Testis (tissue), 3 donors: ENCODE results near the gene TBCD. TPM values are rescaled to one million over a fixed set of nuclear protein-coding genes. Genes with fewer than 3 reads are reported as not detected.

Experiments
- DNase-seq: peaks from one replicate; pipeline ENCODE4 v3.0.0-alpha.2; 2019
- H3K27ac ChIP-seq, 2 donors: fragments of 200-600 bp; sonication (generic); one replicate each; pipeline ENCODE4 v1.5.1; 2019
- H3K27me3 ChIP-seq: fragments of 200-600 bp; sonication (generic); one replicate; pipeline ENCODE4 v1.5.1; 2019
- H3K36me3 ChIP-seq: fragments of 200-600 bp; sonication (generic); one replicate; pipeline ENCODE4 v1.5.1; 2017; ENCODE audit warnings: low read depth; ENCODE audit errors: missing control alignments
- H3K4me1 ChIP-seq: fragments of 200-600 bp; sonication (generic); one replicate; pipeline ENCODE4 v1.5.1; 2019
- H3K4me3 ChIP-seq, 2 donors: fragments of 200-600 bp; sonication (generic); one replicate each; pipeline ENCODE4 v1.5.1; 2017 to 2019
- H3K9me3 ChIP-seq: fragments of 200-600 bp; sonication (generic); one replicate; pipeline ENCODE4 v1.5.1; 2017
- CTCF ChIP-seq, 3 experiments: fragments of 450-650 bp in 2 of 3; fragments of 200-600 bp in 1 of 3; sonication (generic) in 1 of 3; IDR thresholded peaks; one replicate each; pipeline ENCODE4 v1.5.1; 2016 to 2019; ENCODE audit warnings: antibody characterized with exemption in 3 of 3, mild to moderate bottlenecking in 2 of 3, moderate library complexity in 1 of 3
- POLR2A ChIP-seq: fragments of 450-650 bp; IDR thresholded peaks from one replicate; pipeline ENCODE4 v1.6.1; 2017; ENCODE audit warnings: antibody characterized with exemption, mild to moderate bottlenecking, moderate library complexity
- WGBS, 2 donors: methylation state at CpG; one replicate each; pipeline ENCODE4 v1.1.5; 2018; 5-methylcytosine and 5-hydroxymethylcytosine counted together
- intact Hi-C: fragments of 100-400 bp; cut with DNase I; formaldehyde crosslinking; loops from one replicate; pipeline ENCODE4 v1.15.1; 2023; ENCODE audit warnings: low total_unique reads
- polyA plus RNA-seq: library from polyadenylated mRNA; stranded (reverse); fragments of 350-450 nt; fragmentation: Illumina TruSeq; extraction: RNeasy Lipid Tissue Mini Kit (QIAGEN cat#74804); gene quantifications from one replicate; pipeline ENCODE4 v1.2.3, GENCODE V29; 2014; ENCODE audit warnings: low read depth, low replicate concordance; ENCODE audit not compliant: insufficient read depth
- total RNA-seq, 2 donors: library from RNA; depleted of rRNA; stranded (reverse); fragments of >200 nt; gene quantifications; one replicate each; pipeline ENCODE4 v1.2.3, GENCODE V29; 2016

Gene TBCD
- total and polyA plus RNA-seq, 3 donors from 2014 or later: 81.2 to 128 (median 115) TPM

- WGBS, 2 donors: 46 to 55% methylated on average over 14 of the region's 14 CpGs
- peak in 2 of 3 experiments; percentile 15 to 25 for TF ChIP-seq CTCF (IDR thresholded peaks at IDR 0.05)
- TF ChIP-seq POLR2A: no peak
- H3K4me1 ChIP-seq: peaks cover 17% of the 10 kb centered on the region
- no peaks in the 10 kb centered on the region for H3K36me3 ChIP-seq
- H3K9me3 ChIP-seq: no peaks in the 10 kb centered on the region
- H3K27me3 ChIP-seq: no peaks in the 10 kb centered on the region
- intact Hi-C loops: no loop called here
- peak overlapping the region in 1 of 2 donors; percentile 73 for H3K27ac ChIP-seq
- DNase-seq: peak; percentile 75
- H3K4me3 ChIP-seq: no peak overlapping the region
Observed at GRCh38 chr17:82876602-82877379, 124.9 kb downstream of the TBCD start.

GRCh38 chr17:82878527-82878926 is 126.7 kb downstream of the TBCD start:
- intact Hi-C loops: no loop called here
- TF ChIP-seq CTCF (IDR thresholded peaks at IDR 0.05) (no peak), POLR2A (no peak)
- H3K9me3 ChIP-seq: no peaks in the 10 kb centered on the region
- 52 to 70% methylated on average over 9 of the region's 9 CpGs for WGBS, 2 donors
- no peaks in the 10 kb centered on the region for H3K36me3 ChIP-seq
- no peak overlapping the region for H3K27ac ChIP-seq
- H3K27me3 ChIP-seq: no peaks in the 10 kb centered on the region
- H3K4me1 ChIP-seq: peaks cover 22% of the 10 kb centered on the region
- DNase-seq: peak; percentile 40
- H3K4me3 ChIP-seq: no peak overlapping the region

- Histone ChIP-seq H3K36me3 (no peaks in the 10 kb centered on the region), H3K4me1 (peaks cover 22% of the 10 kb centered on the region), H3K27ac (no peak overlapping the region), H3K9me3 (no peaks in the 10 kb centered on the region), H3K27me3 (no peaks in the 10 kb centered on the region), H3K4me3 (no peak overlapping the region)
- intact Hi-C loops: no loop called here
- DNase-seq: no peak
- TF ChIP-seq POLR2A (no peak), CTCF (IDR thresholded peaks at IDR 0.05) (no peak)
- 94 to 96% methylated on average over 9 to 15 of the region's 15 CpGs for WGBS, 2 donors
Observed at GRCh38 chr17:82879241-82879640, 127.4 kb downstream of the TBCD start.

GRCh38 chr17:82880620-82881323 is 128.9 kb downstream of the TBCD start:
- H3K4me1 ChIP-seq: peaks cover 22% of the 10 kb centered on the region
- H3K4me3 ChIP-seq: no peak overlapping the region
- H3K27ac ChIP-seq: no peak overlapping the region
- TF ChIP-seq POLR2A (no peak), CTCF (IDR thresholded peaks at IDR 0.05) (no peak)
- DNase-seq: no peak
- no peaks in the 10 kb centered on the region for H3K9me3 ChIP-seq
- intact Hi-C loops: no loop called here
- no peaks in the 10 kb centered on the region for H3K36me3 ChIP-seq
- no peaks in the 10 kb centered on the region for H3K27me3 ChIP-seq
- WGBS, 2 donors: 86 to 88% methylated on average over 22 to 25 of the region's 25 CpGs
